Pulmonary artery endothelial cell (primary cell): ENCODE results near the gene LTK. TPM values are rescaled to one million over a fixed set of nuclear protein-coding genes. Genes with fewer than 3 reads are reported as not detected.

Experiments used
- DNase-seq: peaks from one replicate; pipeline ENCODE4 v3.0.0-alpha.2; 2011; ENCODE audit warnings: low read depth, low spot score
- total RNA-seq: library from RNA; depleted of rRNA; stranded (reverse); fragments of >200 nt; gene quantifications from 2 replicates; pipeline ENCODE4 v1.2.3, GENCODE V29; 2014

The LTK gene
- total RNA-seq, 1 donor from 2014 or later = 0.07 TPM

- no peak for DNase-seq
These were observed 16.8 kb upstream of the LTK start for GRCh38 chr15:41530363-41530956.

GRCh38 chr15:41523097-41523496 is 9.5 kb upstream of the LTK start:
- DNase-seq = no peak

- no peak for DNase-seq
These were observed 8.0 kb upstream of the LTK start for GRCh38 chr15:41521614-41522013.

- DNase-seq = no peak
These were observed 7.0 kb upstream of the LTK start for GRCh38 chr15:41520636-41521035.

GRCh38 chr15:41517895-41518449 is 4.3 kb upstream of the LTK start:
- no peak for DNase-seq

- DNase-seq = no peak
These were observed 604 bp downstream of the LTK start for GRCh38 chr15:41512940-41513505.

- DNase-seq = no peak
These were observed 1.1 kb downstream of the LTK start for GRCh38 chr15:41512512-41512939.

- DNase-seq = no peak
These were observed 1.7 kb downstream of the LTK start for GRCh38 chr15:41511899-41512369.

- DNase-seq = no peak
These were observed 2.2 kb downstream of the LTK start for GRCh38 chr15:41511331-41511898.

- DNase-seq = no peak
These were observed 2.9 kb downstream of the LTK start for GRCh38 chr15:41510728-41511127.

GRCh38 chr15:41507820-41508290 is 5.8 kb downstream of the LTK start:
- DNase-seq = no peak

- DNase-seq = no peak
These were observed 6.8 kb downstream of the LTK start for GRCh38 chr15:41506796-41507341.

- DNase-seq = no peak
These were observed 7.9 kb downstream of the LTK start for GRCh38 chr15:41505776-41506175.

- DNase-seq = no peak
These were observed 8.7 kb downstream of the LTK start for GRCh38 chr15:41504751-41505492.

GRCh38 chr15:41503669-41504010 is 10.0 kb downstream of the LTK start:
- no peak for DNase-seq

GRCh38 chr15:41502795-41503668 is 10.6 kb downstream of the LTK start:
- no peak for DNase-seq

- no peak for DNase-seq
These were observed 11.5 kb downstream of the LTK start for GRCh38 chr15:41501931-41502794.

- DNase-seq = no peak
These were observed 12.3 kb downstream of the LTK start for GRCh38 chr15:41501191-41501917.
